ENCODE results near the gene ASB15. TPM values are rescaled to one million over a fixed set of nuclear protein-coding genes. Genes with fewer than 3 reads are reported as not detected.
"Not testable (repeated sequence)": the region's sequence is repeated elsewhere in the genome, so short reads cannot be mapped to it uniquely, and the experiment has no call there.

ASB15 gene
- total RNA-seq (not detected), polyA plus RNA-seq (not detected)
- long read RNA-seq, donor 1, result 0 reads
- long read RNA-seq, donor 2, result 0 reads
- long read RNA-seq, donor 3, result 0 reads
- long read RNA-seq, donor 4, result 0 reads
- long read RNA-seq, donor 5, result 0 reads
- long read RNA-seq, donor 6, result 0 reads
- long read RNA-seq, donor 7, result 0 reads
- long read RNA-seq, donor 8, result 0 reads
- long read RNA-seq, donor 9, result 0 reads
- long read RNA-seq, donor 10, result 0 reads

GRCh38 chr7:123601530-123601929, at the start of gene ASB15:
Gene ASB15 (plus strand): TSS chr7:123601821. CDS start chr7:123614503, 12,682 bp downstream.
- Histone ChIP-seq H3K36me3 (no peaks in the 10 kb centered on the region), H3K9me3 (no peaks in the 10 kb centered on the region), H3K27ac (no peak within 1 kb of the TSS), H3K4me3 (no peak within 1 kb of the TSS), H3K27me3 (no peaks in the 10 kb centered on the region), H3K4me1 (no peaks in the 10 kb centered on the region)
- TF ChIP-seq EP300 (IDR thresholded peaks at IDR 0.05), result no peak
- TF ChIP-seq POLR2A (IDR thresholded peaks at IDR 0.05), result no peak
- no peak for TF ChIP-seq POLR2AphosphoS5 (IDR thresholded peaks at IDR 0.05)
- TF ChIP-seq, protein P1, sequence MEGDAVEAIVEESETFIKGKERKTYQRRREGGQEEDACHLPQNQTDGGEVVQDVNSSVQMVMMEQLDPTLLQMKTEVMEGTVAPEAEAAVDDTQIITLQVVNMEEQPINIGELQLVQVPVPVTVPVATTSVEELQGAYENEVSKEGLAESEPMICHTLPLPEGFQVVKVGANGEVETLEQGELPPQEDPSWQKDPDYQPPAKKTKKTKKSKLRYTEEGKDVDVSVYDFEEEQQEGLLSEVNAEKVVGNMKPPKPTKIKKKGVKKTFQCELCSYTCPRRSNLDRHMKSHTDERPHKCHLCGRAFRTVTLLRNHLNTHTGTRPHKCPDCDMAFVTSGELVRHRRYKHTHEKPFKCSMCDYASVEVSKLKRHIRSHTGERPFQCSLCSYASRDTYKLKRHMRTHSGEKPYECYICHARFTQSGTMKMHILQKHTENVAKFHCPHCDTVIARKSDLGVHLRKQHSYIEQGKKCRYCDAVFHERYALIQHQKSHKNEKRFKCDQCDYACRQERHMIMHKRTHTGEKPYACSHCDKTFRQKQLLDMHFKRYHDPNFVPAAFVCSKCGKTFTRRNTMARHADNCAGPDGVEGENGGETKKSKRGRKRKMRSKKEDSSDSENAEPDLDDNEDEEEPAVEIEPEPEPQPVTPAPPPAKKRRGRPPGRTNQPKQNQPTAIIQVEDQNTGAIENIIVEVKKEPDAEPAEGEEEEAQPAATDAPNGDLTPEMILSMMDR (IDR thresholded peaks at IDR 0.05), result no peak
- intact Hi-C loops (cut with DNase I; ENCODE audit: low total_unique reads), result no loop called here
- DNase-seq, result no peak
- 60 to 68% (median 63%) methylated on average over 4 of the region's 4 CpGs for WGBS, 5 donors

DNA sequence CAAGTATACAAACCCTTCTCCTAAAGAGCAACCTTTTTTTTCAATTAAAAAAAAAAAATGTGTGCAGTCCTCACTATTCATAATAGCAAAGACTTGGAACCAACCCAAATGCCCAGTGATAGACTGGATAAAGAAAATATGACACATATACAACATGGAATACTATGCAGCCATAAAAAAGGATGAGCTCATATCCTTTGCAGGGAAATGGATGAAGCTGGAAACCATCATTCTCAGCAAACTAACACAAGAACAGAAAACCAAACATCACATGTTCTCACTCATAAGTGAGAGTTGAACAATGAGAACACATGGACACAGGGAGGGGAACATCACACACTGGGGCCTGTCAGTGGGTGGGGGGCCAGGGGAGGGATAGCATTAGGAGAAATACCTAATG, 49.5 kb upstream of the ASB15 start:
- Histone ChIP-seq H3K4me1 (peaks cover 23 to 77% (median 37%) of the 10 kb centered on the region in 4 donors), H3K36me3 (peaks cover 0 to 54% (median 48%) of the 10 kb centered on the region in 4 donors)
- H3K27ac ChIP-seq; H3K9me3 ChIP-seq; intact Hi-C loops (cut with DNase I; ENCODE audit: low total_unique reads); H3K4me3 ChIP-seq; DNase-seq; H3K27me3 ChIP-seq: not testable (repeated sequence)

GRCh38 chr7:123552641-123553040, 49.0 kb upstream of the ASB15 start:
- Histone ChIP-seq H3K27ac (no peak overlapping the region), H3K4me3 (no peak overlapping the region), H3K4me1 (peaks cover 23 to 72% (median 35%) of the 10 kb centered on the region in 4 donors), H3K9me3 (no peaks in the 10 kb centered on the region), H3K27me3 (no peaks in the 10 kb centered on the region), H3K36me3 (peaks cover 0 to 49% (median 43%) of the 10 kb centered on the region in 4 donors)
- DNase-seq, result no peak
- 95 to 100% (median 98%) methylated on average over 2 of the region's 2 CpGs for WGBS, 5 donors
- no peak for TF ChIP-seq POLR2A (IDR thresholded peaks at IDR 0.05)
- no peak for TF ChIP-seq EP300 (IDR thresholded peaks at IDR 0.05)
- TF ChIP-seq, protein P1 (IDR thresholded peaks at IDR 0.05), result no peak
- no peak for TF ChIP-seq POLR2AphosphoS5 (IDR thresholded peaks at IDR 0.05)
- intact Hi-C loops (cut with DNase I; ENCODE audit: low total_unique reads), result no loop called here

DNA sequence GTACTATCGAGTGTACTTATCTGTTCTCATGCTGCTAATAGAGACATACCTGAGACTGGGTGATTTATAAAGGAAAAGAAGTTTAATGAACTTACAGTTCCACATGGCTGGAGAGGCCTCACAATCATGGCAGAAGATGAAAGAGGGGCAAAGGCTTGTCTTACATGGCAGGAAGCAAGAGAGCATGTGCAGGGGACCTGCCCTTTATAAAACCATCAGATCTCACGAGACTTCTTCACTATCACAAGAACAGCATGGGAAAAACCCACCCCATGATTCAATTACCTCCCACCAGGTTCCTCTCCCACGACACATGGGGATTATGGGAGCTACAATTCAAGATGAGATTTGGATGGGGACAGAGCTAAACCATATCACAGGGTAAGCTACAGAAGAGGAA, 48.5 kb upstream of the ASB15 start:
- H3K9me3 ChIP-seq, result no peaks in the 10 kb centered on the region
- H3K36me3 ChIP-seq, result peaks cover 0 to 47% (median 40%) of the 10 kb centered on the region in 4 donors
- no peak overlapping the region for H3K4me3 ChIP-seq
- H3K27me3 ChIP-seq, result no peaks in the 10 kb centered on the region
- WGBS, 5 donors, result 75 to 91% (median 84%) methylated on average over 3 of the region's 3 CpGs
- no peak for DNase-seq
- intact Hi-C loops (cut with DNase I; ENCODE audit: low total_unique reads), result no loop called here
- TF ChIP-seq, protein P1 (IDR thresholded peaks at IDR 0.05), result no peak
- TF ChIP-seq POLR2AphosphoS5 (IDR thresholded peaks at IDR 0.05), result no peak
- TF ChIP-seq POLR2A (IDR thresholded peaks at IDR 0.05), result no peak
- TF ChIP-seq EP300 (IDR thresholded peaks at IDR 0.05), result no peak
- H3K27ac ChIP-seq, result no peak overlapping the region
- peaks cover 23 to 67% (median 35%) of the 10 kb centered on the region in 4 donors for H3K4me1 ChIP-seq

DNA sequence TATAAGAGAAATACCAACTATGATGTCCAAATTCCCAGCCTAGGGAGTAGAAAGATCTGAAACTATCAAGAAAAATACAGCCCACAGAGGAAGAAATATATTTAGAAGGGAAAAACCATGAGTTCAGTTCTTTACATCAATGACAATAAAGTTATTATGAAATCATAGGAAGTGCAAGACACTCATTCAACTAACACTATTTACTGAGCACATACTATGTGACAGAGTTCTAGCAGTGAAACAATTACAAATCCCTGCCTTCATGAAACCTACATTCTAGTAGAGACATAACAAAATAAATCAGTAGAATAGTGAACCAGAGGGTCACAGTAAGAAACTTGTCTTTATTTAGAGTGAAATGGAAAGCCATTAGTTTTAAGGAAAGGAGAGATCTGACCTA, 46.1 kb upstream of the ASB15 start:
- H3K4me3 ChIP-seq, result no peak overlapping the region
- TF ChIP-seq POLR2AphosphoS5 (IDR thresholded peaks at IDR 0.05) (no peak), EP300 (IDR thresholded peaks at IDR 0.05) (no peak), POLR2A (IDR thresholded peaks at IDR 0.05) (no peak)
- TF ChIP-seq, protein P1 (IDR thresholded peaks at IDR 0.05), result no peak
- intact Hi-C loops (cut with DNase I; ENCODE audit: low total_unique reads), result no loop called here
- DNase-seq, result no peak
- no peaks in the 10 kb centered on the region for H3K27me3 ChIP-seq
- H3K36me3 ChIP-seq, result peaks cover 0 to 27% (median 21%) of the 10 kb centered on the region in 4 donors
- H3K9me3 ChIP-seq, result no peaks in the 10 kb centered on the region
- H3K4me1 ChIP-seq, result peaks cover 23 to 49% (median 36%) of the 10 kb centered on the region in 4 donors
- no peak overlapping the region for H3K27ac ChIP-seq

Measured in stomach (tissue), 19 donors.